GM12891 (cell line): ENCODE measurements around the gene LTBP1.

Experiments used
- PAX5 ChIP-seq: IDR thresholded peaks from 2 replicates; pipeline ENCODE4 v1.6.1; 2011; ENCODE audit warnings: low read length, moderate library complexity, mild to moderate bottlenecking; ENCODE audit not compliant: insufficient read depth, severe bottlenecking
- POLR2A ChIP-seq: IDR thresholded peaks from 2 replicates; pipeline ENCODE4 v1.6.1; 2011; ENCODE audit warnings: low read depth, low read length, control low read depth
- POLR2AphosphoS5 ChIP-seq: IDR thresholded peaks from 2 replicates; pipeline ENCODE4 v1.6.1; 2011; ENCODE audit warnings: low read depth, low read length, control low read depth
- POU2F2 ChIP-seq: IDR thresholded peaks from 2 replicates; pipeline ENCODE4 v1.6.1; 2011; ENCODE audit warnings: low read depth, mild to moderate bottlenecking, control low read depth, low read length, moderate library complexity
- SPI1 ChIP-seq: IDR thresholded peaks from 2 replicates; pipeline ENCODE4 v1.6.1; 2011; ENCODE audit warnings: low read depth, low read length, control low read depth
- TAF1 ChIP-seq: IDR thresholded peaks from 2 replicates; pipeline ENCODE4 v1.6.1; 2011; ENCODE audit warnings: low read depth, low read length, control low read depth

DNA sequence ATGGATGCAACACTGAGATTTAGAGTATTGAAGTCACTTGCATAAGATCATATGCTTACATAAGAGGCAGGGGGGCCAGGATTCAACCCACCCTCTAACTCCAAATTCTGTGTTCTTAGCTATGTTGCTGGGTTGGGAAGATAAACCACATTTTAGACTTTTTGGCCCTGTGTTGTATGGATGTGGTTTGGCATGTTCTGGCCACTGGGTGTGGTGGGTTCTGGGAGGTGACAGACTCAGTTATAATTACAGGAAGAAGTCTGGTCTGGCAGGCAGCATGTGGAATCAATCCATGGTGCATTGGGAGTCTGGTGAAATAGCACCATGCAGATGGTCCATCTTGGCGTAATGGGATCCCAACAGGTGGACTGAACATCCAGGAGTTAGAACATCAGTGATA is 138.9 kb downstream of the LTBP1 start:
- no peak for TF ChIP-seq POLR2AphosphoS5
- no peak for TF ChIP-seq PAX5
- TF ChIP-seq POU2F2, result no peak
- no peak for TF ChIP-seq POLR2A
- TF ChIP-seq TAF1, result no peak
- TF ChIP-seq SPI1, result no peak
